ENCODE data around the gene VDAC2. TPM values are rescaled to one million over a fixed set of nuclear protein-coding genes. Genes with fewer than 3 reads are reported as not detected.

Gene VDAC2
- total RNA-seq, 6 experiments from 2014 or later, result 48.3 to 92.7 (median 70.2) TPM

DNA sequence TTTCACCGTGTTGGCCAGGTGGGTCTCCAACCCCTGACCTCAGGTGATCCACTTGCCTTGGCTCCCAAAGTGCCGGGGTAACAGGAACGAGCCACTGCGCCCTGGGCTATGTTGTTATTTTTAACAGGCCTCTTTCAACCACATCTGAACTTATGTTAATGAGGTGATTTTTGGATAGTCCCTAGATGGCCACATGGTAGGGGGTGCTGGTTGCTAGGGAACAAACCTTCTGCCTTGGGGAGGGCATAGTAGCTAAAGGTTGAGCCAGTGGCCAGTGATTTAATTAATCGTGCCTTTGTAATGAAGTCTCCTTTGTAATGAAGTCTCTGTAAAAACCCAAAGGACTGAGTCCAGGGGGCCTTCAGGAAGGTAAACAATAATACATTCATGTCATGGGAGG, 16.1 kb downstream of the VDAC2 start:
- DNase-seq (peak in 1 of 3 donors; percentile 23), ATAC-seq (no peak)
- no peaks in the 10 kb centered on the region for H3K4me1 ChIP-seq
- WGBS (ENCODE audit: insufficient coverage, low coverage, low lambda C conversion rate, missing lambda C conversion rate), result 89% methylated on average over 5 of the region's 5 CpGs
- H3K27me3 ChIP-seq, result no peaks in the 10 kb centered on the region
- no peaks in the 10 kb centered on the region for H3K9me3 ChIP-seq
- H3K4me3 ChIP-seq, result no peak overlapping the region
- intact Hi-C loops (cut with DNase I), result no loop called here
- H3K27ac ChIP-seq, result peak overlapping the region; percentile 24 to 63 (median 54)
- peaks cover 8 to 50% (median 32%) of the 10 kb centered on the region in 4 donors for H3K36me3 ChIP-seq
- no peak for TF ChIP-seq POLR2A (IDR thresholded peaks at IDR 0.05)
- TF ChIP-seq, protein P1, sequence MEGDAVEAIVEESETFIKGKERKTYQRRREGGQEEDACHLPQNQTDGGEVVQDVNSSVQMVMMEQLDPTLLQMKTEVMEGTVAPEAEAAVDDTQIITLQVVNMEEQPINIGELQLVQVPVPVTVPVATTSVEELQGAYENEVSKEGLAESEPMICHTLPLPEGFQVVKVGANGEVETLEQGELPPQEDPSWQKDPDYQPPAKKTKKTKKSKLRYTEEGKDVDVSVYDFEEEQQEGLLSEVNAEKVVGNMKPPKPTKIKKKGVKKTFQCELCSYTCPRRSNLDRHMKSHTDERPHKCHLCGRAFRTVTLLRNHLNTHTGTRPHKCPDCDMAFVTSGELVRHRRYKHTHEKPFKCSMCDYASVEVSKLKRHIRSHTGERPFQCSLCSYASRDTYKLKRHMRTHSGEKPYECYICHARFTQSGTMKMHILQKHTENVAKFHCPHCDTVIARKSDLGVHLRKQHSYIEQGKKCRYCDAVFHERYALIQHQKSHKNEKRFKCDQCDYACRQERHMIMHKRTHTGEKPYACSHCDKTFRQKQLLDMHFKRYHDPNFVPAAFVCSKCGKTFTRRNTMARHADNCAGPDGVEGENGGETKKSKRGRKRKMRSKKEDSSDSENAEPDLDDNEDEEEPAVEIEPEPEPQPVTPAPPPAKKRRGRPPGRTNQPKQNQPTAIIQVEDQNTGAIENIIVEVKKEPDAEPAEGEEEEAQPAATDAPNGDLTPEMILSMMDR (IDR thresholded peaks at IDR 0.05), result no peak

DNA sequence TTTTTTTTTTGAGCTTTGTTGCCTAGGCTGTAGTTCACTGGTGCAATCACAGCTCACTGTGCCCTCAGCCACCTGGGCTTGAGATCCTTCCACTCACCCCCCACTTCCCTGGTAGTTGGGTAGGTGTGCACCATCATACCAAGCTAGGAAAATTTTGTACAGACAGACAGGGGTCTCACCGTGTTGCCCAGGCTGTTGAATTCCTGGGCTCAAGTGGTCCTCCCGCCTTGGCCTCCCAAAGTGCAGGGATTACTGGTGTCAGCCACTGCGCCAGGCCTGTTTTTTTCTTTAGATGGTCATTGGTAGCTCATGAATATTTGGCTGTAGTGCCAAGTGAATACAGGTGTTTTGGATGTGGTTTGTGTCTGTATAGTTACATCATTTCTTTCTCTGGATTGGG, 17.7 kb downstream of the VDAC2 start:
- 100% methylated on average over 1 of the region's 3 CpGs for WGBS (ENCODE audit: insufficient coverage, low coverage, low lambda C conversion rate, missing lambda C conversion rate)
- Histone ChIP-seq H3K4me1 (no peaks in the 10 kb centered on the region), H3K9me3 (no peaks in the 10 kb centered on the region), H3K27ac (no peak overlapping the region), H3K4me3 (no peak overlapping the region), H3K36me3 (peaks cover 7 to 42% (median 25%) of the 10 kb centered on the region in 4 donors), H3K27me3 (no peaks in the 10 kb centered on the region)
- DNase-seq, result peak in 1 of 3 donors; percentile 14
- TF ChIP-seq, protein P1 (IDR thresholded peaks at IDR 0.05), result no peak
- no peak for ATAC-seq
- intact Hi-C loops (cut with DNase I), result no loop called here

DNA sequence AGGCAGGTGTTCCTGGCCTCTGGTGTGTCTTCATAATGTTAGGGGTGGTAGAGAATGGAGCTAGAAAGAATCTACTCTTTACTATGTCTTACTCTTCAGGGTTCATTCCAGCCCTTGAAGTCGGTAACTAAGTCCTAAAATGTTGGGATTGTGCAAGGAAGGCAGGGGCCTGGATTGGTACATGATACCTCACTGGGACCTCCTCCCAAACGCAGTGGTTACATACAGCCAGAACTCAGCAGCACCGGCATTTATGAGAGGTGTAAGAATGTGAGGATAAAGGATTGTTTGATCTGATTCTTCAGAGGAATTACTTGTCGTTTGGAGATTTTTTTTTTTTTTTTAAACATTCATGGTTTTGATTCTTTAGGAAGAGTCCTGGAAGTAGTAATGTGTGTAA, 18.2 kb downstream of the VDAC2 start:
- Histone ChIP-seq H3K27me3 (no peaks in the 10 kb centered on the region), H3K36me3 (peaks cover 2 to 37% (median 20%) of the 10 kb centered on the region in 4 donors), H3K9me3 (no peaks in the 10 kb centered on the region), H3K27ac (no peak overlapping the region), H3K4me3 (no peak overlapping the region), H3K4me1 (no peaks in the 10 kb centered on the region)
- 53% methylated on average over 4 of the region's 4 CpGs for WGBS (ENCODE audit: insufficient coverage, low coverage, low lambda C conversion rate, missing lambda C conversion rate)
- ATAC-seq (no peak), DNase-seq (no peak)
- TF ChIP-seq POLR2A (IDR thresholded peaks at IDR 0.05), result no peak
- TF ChIP-seq, protein P1 (IDR thresholded peaks at IDR 0.05), result no peak
- intact Hi-C loops (cut with DNase I), result no loop called here

DNA sequence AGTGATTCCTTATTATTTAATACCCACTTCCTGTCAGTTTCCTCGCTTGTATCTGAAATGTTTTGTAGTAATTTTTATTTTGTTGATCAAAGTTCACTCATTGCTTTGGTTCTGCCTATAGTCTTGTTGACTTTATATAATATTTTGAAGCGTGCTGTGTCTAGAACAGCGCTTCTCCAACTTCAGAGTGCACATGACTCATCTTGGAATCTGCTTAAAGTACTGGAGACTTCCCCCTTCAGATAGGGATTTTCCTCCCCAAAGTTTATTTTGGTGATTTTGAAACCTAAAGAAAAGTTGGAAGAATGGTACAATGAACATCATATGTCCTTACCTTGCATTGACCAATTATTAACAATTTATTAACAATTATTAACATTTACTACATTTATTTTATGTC, 19.4 kb downstream of the VDAC2 start:
- TF ChIP-seq POLR2A (IDR thresholded peaks at IDR 0.05), result no peak
- TF ChIP-seq, protein P1 (IDR thresholded peaks at IDR 0.05), result no peak
- intact Hi-C loops (cut with DNase I), result loop anchor here (5.0 to 10.0 kb wide), 3 partner anchors 45 to 125 kb away; partner anchors contain the start of gene SAMD8 (in 1 of the 2)
- H3K9me3 ChIP-seq, result no peaks in the 10 kb centered on the region
- DNase-seq (no peak), ATAC-seq (no peak)
- H3K36me3 ChIP-seq, result peaks cover 2 to 35% (median 15%) of the 10 kb centered on the region in 4 donors
- 82% methylated on average over 3 of the region's 3 CpGs for WGBS (ENCODE audit: insufficient coverage, low coverage, low lambda C conversion rate, missing lambda C conversion rate)
- H3K27ac ChIP-seq, result no peak overlapping the region
- H3K4me3 ChIP-seq, result no peak overlapping the region
- H3K4me1 ChIP-seq, result no peaks in the 10 kb centered on the region
- no peaks in the 10 kb centered on the region for H3K27me3 ChIP-seq
